ENCODE data around the gene VIPR1. TPM values are rescaled to one million over a fixed set of nuclear protein-coding genes. Genes with fewer than 3 reads are reported as not detected.

The VIPR1 gene
- total and polyA plus RNA-seq, 8 donors, result 2.2 to 170 (median 10.1) TPM

DNA sequence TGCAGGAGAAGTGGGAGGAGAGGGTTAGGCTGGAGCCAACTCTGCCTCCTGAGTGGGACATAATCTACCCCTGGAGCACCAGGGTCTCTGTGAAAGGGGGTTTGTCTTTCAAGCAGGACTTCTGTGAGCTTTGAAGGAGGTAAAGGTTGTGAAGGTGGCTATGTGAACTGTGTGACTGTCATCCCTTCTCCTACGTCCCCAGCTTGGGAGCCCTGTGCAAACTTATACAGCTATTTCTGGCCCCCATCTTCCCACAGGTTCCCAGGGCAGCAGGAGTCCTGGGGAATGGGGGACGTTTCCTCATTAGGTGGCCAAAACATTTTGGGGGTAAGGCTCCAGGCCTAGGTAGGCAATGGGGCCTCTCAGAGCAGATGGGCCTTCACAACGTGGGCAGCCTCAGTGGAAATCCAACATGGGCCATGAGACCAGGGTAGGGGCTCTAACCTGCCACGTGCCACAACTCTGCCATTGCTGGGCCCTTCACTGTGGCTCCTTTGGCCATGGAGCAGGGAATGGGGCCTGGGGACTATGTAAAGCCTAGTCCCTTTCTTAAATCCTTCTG lies 3.5 kb downstream of the VIPR1 start:
- peaks cover 0 to 24% (median 14%) of the 10 kb centered on the region in 3 donors for H3K27me3 ChIP-seq
- TF ChIP-seq, protein P1, sequence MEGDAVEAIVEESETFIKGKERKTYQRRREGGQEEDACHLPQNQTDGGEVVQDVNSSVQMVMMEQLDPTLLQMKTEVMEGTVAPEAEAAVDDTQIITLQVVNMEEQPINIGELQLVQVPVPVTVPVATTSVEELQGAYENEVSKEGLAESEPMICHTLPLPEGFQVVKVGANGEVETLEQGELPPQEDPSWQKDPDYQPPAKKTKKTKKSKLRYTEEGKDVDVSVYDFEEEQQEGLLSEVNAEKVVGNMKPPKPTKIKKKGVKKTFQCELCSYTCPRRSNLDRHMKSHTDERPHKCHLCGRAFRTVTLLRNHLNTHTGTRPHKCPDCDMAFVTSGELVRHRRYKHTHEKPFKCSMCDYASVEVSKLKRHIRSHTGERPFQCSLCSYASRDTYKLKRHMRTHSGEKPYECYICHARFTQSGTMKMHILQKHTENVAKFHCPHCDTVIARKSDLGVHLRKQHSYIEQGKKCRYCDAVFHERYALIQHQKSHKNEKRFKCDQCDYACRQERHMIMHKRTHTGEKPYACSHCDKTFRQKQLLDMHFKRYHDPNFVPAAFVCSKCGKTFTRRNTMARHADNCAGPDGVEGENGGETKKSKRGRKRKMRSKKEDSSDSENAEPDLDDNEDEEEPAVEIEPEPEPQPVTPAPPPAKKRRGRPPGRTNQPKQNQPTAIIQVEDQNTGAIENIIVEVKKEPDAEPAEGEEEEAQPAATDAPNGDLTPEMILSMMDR (IDR thresholded peaks at IDR 0.05), result no peak
- no peak for TF ChIP-seq EP300 (IDR thresholded peaks at IDR 0.05)
- TF ChIP-seq POLR2AphosphoS5 (IDR thresholded peaks at IDR 0.05), result no peak
- TF ChIP-seq POLR2A (IDR thresholded peaks at IDR 0.05), result no peak
- peaks cover 29 to 66% (median 42%) of the 10 kb centered on the region in 4 donors for H3K4me1 ChIP-seq
- intact Hi-C loops (cut with DNase I; ENCODE audit: low total_unique reads), result no loop called here
- H3K9me3 ChIP-seq, result no peaks in the 10 kb centered on the region
- H3K4me3 ChIP-seq, result no peak overlapping the region
- no peaks in the 10 kb centered on the region for H3K36me3 ChIP-seq
- no peak for DNase-seq
- 88 to 93% (median 89%) methylated on average over 4 of the region's 4 CpGs for WGBS, 5 donors
- H3K27ac ChIP-seq, result no peak overlapping the region

DNA sequence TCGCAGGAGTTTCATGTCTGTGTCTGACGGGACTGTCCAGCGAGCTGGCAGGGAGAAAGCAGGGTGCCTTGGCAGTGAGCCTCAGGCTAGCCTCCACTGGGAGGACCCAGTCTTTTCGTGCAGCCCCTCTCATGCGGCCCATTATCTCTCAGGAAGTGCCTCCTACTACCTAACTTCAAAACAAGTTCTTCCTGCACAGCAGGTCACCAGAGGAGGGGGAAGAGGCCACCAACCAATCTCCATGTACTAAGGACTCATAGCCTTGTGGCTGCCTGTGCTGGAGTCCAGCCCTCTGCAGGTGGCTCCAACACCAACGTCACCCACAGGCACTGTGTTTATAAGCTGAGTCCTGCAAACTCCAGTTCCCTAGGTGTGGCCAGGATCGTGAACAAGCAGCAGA lies 4.8 kb downstream of the VIPR1 start:
- intact Hi-C loops (cut with DNase I; ENCODE audit: low total_unique reads), result no loop called here
- H3K4me1 ChIP-seq, result peaks cover 17 to 63% (median 29%) of the 10 kb centered on the region in 4 donors

DNA sequence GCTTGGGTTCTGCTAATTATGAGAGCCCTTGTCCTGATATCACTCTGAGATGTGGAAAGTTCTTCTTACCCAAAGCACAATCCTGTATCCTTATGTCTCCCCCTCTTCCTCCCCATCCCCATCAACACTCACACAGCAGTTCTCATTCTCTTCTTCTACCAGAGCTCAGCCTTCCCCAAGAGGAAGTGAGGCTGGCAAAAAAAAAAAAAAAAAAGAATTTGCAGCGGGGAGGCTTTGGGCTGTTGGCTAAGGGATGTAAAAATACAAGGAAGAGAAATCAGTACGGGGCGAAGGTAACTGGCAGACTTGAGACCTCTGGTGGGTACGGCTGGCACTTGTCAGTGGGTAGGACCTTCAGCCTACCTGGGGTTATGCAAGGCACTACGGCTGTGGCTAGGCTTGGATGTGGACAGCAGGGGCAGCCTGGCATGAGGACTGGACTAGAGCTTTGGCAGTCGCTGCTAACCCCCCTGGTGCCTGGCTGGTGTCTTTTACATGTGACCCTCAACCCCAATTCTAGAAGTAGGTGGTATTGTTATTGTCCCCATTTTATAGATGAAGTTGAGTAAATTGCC lies 5.4 kb downstream of the VIPR1 start:
- TF ChIP-seq POLR2AphosphoS5 (IDR thresholded peaks at IDR 0.05) (no peak), EP300 (IDR thresholded peaks at IDR 0.05) (no peak), POLR2A (IDR thresholded peaks at IDR 0.05) (no peak)
- TF ChIP-seq, protein P1 (IDR thresholded peaks at IDR 0.05), result no peak
- DNase-seq, result peak in 1 of 2 donors; percentile 50
- Histone ChIP-seq H3K27me3 (peaks cover 0 to 5% (median under 1%) of the 10 kb centered on the region in 3 donors), H3K36me3 (no peaks in the 10 kb centered on the region), H3K9me3 (no peaks in the 10 kb centered on the region), H3K4me1 (peaks cover 16 to 57% (median 23%) of the 10 kb centered on the region in 4 donors), H3K27ac (peak overlapping the region in 4 of 5 donors; percentile 20 to 66 (median 56)), H3K4me3 (no peak overlapping the region)
- intact Hi-C loops (cut with DNase I; ENCODE audit: low total_unique reads), result no loop called here
- 27 to 50% (median 42%) methylated on average over 6 of the region's 6 CpGs for WGBS, 5 donors

More for the DNA sequence above, 4.8 kb downstream of the VIPR1 start:
- 20 to 49% (median 28%) methylated on average over 7 of the region's 7 CpGs for WGBS, 5 donors
- Histone ChIP-seq H3K27me3 (peaks cover 0 to 10% (median 5%) of the 10 kb centered on the region in 3 donors), H3K9me3 (no peaks in the 10 kb centered on the region), H3K27ac (peak overlapping the region; percentile 20 to 81 (median 63)), H3K36me3 (no peaks in the 10 kb centered on the region), H3K4me3 (no peak overlapping the region)
- TF ChIP-seq POLR2AphosphoS5 (IDR thresholded peaks at IDR 0.05), result peak in 2 of 3 donors; percentile 42 to 50
- no peak for TF ChIP-seq POLR2A (IDR thresholded peaks at IDR 0.05)
- peak; percentile 79 to 90 for DNase-seq

DNA sequence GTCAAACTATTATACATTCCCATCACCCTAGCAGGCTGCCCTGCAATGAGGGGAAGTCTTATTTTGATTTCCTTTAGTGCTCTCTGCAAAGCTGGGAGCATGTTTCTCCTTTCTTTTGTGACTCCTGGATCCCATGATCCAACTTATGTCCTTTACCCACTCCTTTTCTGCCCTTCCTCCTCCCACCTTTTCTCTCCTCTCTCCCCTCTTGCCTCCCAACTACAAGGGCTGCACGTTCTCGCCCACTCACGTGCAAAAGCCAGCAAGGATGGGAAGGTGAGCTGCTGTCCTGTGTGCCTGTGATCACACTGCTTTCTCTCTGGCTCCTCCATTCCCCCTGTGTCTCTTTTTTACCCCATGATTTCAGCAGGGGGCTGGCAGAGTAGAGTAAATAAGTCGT lies 6.1 kb downstream of the VIPR1 start:
- Histone ChIP-seq H3K27ac (peak overlapping the region in 1 of 5 donors; percentile 63), H3K4me1 (peaks cover 12 to 50% (median 16%) of the 10 kb centered on the region in 4 donors), H3K27me3 (no peaks in the 10 kb centered on the region), H3K36me3 (no peaks in the 10 kb centered on the region), H3K9me3 (no peaks in the 10 kb centered on the region), H3K4me3 (no peak overlapping the region)
- 64 to 84% (median 74%) methylated on average over 4 of the region's 4 CpGs for WGBS, 5 donors
- intact Hi-C loops (cut with DNase I; ENCODE audit: low total_unique reads), result no loop called here
- no peak for DNase-seq
- TF ChIP-seq EP300 (IDR thresholded peaks at IDR 0.05) (no peak), POLR2AphosphoS5 (IDR thresholded peaks at IDR 0.05) (no peak), POLR2A (IDR thresholded peaks at IDR 0.05) (no peak)
- TF ChIP-seq, protein P1 (IDR thresholded peaks at IDR 0.05), result no peak

DNA sequence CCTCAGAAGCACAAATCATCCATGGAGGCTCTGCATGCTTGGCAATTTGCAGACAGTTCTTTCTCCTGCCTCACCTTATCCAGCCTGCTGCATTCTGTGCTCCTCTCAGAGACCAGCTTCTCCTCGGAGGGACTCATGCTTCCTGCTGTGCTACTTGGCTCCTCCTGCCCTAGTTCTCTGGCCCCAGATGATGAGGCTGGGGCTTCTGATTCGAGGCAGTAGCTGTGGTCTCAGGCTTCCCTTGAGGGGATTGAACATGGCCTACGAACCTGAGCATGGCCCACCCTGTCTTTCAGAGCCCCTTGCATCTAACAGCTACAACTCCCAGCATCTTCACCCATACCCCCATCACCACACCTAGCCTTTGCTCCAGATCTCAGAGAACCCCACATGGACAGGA lies 6.7 kb downstream of the VIPR1 start:
- no peaks in the 10 kb centered on the region for H3K36me3 ChIP-seq
- H3K9me3 ChIP-seq, result no peaks in the 10 kb centered on the region
- DNase-seq, result no peak
- no peak overlapping the region for H3K4me3 ChIP-seq
- H3K27me3 ChIP-seq, result no peaks in the 10 kb centered on the region
- H3K27ac ChIP-seq, result no peak overlapping the region
- WGBS, 5 donors, result 68 to 84% (median 79%) methylated on average over 3 of the region's 3 CpGs
- intact Hi-C loops (cut with DNase I; ENCODE audit: low total_unique reads), result no loop called here
- TF ChIP-seq EP300 (IDR thresholded peaks at IDR 0.05) (no peak), POLR2A (IDR thresholded peaks at IDR 0.05) (no peak), POLR2AphosphoS5 (IDR thresholded peaks at IDR 0.05) (no peak)
- TF ChIP-seq, protein P1 (IDR thresholded peaks at IDR 0.05), result no peak
- H3K4me1 ChIP-seq, result peaks cover 12 to 48% (median 16%) of the 10 kb centered on the region in 4 donors
